Colonic mucosa (tissue), 4 donors: ENCODE data around the gene GPR42. TPM values are rescaled to one million over a fixed set of nuclear protein-coding genes. Genes with fewer than 3 reads are reported as not detected.

Experiments used
- DNase-seq: peaks from one replicate; pipeline ENCODE4 v3.0.0-alpha.2; 2020
- H3K27ac ChIP-seq: fragments of 200-600 bp; one replicate; pipeline ENCODE4 v1.8.0; 2021
- H3K27me3 ChIP-seq: fragments of 200-600 bp; one replicate; pipeline ENCODE4 v1.8.0; 2021
- H3K36me3 ChIP-seq: fragments of 200-600 bp; one replicate; pipeline ENCODE4 v1.8.0; 2021
- H3K4me1 ChIP-seq: fragments of 200-600 bp; one replicate; pipeline ENCODE4 v1.8.0; 2021; ENCODE audit warnings: mild to moderate bottlenecking
- H3K4me3 ChIP-seq: fragments of 200-600 bp; one replicate; pipeline ENCODE4 v1.8.0; 2021
- H3K9ac ChIP-seq, 2 donors: one replicate each; pipeline ENCODE4 v1.7.0; 2013; ENCODE audit warnings: control low read depth in 2 of 2, low read depth in 2 of 2, low read length in 2 of 2
- H3K9me3 ChIP-seq: fragments of 200-600 bp; one replicate; pipeline ENCODE4 v1.8.0; 2021
- intact Hi-C: fragments of 100-400 bp; cut with DNase I; formaldehyde crosslinking; loops from one replicate; pipeline ENCODE4 v1.14.1; 2022
- microRNA-seq: library from miRNA; unstranded; fragments of <30 nt; microRNA quantifications from one replicate; pipeline ENCODE4, GENCODE V29; 2019
- total RNA-seq, 2 donors: library from RNA; stranded (reverse); fragmentation: NEBNext Ultra II Directional in 1 of 2; extraction: Animal tissue kit (Norgen Biotek cat#: 25700) in 1 of 2; gene quantifications; one replicate each; pipeline ENCODE4 v1.2.1, GENCODE V29; 2021
- TF ChIP-seq, protein P1 (sequence below): fragments of 200-600 bp; IDR thresholded peaks from one replicate; pipeline ENCODE4 v1.8.0; 2022; ENCODE audit warnings: antibody characterized with exemption, mild to moderate bottlenecking
- donor health status: healthy.
- donor health status: DM: no; HTN: no; CAD: no.
- donor health status: DM: no; HTN: no; CAD: no.

The GPR42 gene
- total RNA-seq, 2 donors from 2014 or later = not detected

- no peak for DNase-seq
- Histone ChIP-seq H3K9me3 (no peaks in the 10 kb centered on the region), H3K36me3 (no peaks in the 10 kb centered on the region), H3K27me3 (no peaks in the 10 kb centered on the region), H3K4me3 (no peak overlapping the region), H3K27ac (no peak overlapping the region), H3K9ac (no peak overlapping the region), H3K4me1 (peaks cover 7% of the 10 kb centered on the region)
- intact Hi-C loops = no loop called here
- TF ChIP-seq, protein P1, sequence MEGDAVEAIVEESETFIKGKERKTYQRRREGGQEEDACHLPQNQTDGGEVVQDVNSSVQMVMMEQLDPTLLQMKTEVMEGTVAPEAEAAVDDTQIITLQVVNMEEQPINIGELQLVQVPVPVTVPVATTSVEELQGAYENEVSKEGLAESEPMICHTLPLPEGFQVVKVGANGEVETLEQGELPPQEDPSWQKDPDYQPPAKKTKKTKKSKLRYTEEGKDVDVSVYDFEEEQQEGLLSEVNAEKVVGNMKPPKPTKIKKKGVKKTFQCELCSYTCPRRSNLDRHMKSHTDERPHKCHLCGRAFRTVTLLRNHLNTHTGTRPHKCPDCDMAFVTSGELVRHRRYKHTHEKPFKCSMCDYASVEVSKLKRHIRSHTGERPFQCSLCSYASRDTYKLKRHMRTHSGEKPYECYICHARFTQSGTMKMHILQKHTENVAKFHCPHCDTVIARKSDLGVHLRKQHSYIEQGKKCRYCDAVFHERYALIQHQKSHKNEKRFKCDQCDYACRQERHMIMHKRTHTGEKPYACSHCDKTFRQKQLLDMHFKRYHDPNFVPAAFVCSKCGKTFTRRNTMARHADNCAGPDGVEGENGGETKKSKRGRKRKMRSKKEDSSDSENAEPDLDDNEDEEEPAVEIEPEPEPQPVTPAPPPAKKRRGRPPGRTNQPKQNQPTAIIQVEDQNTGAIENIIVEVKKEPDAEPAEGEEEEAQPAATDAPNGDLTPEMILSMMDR = no peak
Measured at GRCh38 chr19:35417278-35417677, 46.4 kb downstream of the GPR42 start.

DNA sequence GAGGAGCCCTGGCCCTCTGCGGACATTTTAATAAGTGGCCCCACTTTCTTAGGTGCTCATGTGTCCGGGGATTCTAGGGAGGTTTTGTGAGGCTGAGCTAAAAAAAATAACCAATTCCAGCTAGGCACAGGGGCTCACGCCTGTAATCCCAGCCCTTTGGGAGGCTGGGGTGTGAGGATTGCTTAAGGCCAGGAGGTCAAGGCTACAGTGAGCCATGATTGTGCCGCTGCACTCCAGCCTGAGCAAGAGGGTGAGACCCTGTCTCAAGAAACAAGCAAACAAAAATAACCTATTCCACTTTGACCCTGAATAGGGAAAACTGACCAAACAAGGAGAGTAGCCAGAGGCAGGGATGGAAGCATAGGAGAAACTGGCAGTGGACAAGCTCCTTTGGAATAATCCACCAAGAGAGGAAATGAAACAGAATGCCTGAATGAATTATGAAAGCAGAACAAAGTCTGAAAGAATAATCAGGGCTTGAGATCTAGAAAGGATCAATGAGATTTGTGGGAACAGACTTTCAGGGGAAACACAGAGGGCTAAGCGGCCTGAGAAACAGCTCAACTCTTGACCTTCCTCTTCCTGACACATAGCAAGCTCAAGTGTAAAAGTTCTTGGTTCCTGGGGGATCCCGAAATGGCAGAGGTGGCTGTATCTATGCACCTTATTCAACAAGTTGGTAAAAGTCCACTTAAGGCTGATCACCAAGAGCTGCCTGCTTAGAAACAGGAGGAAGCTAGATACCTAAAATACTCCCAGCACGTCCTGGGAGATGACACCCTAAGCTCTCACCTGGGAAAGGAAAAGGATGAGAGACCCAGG lies 47.1 kb downstream of the GPR42 start:
- Histone ChIP-seq H3K9ac (no peak overlapping the region), H3K27ac (no peak overlapping the region), H3K36me3 (no peaks in the 10 kb centered on the region), H3K9me3 (no peaks in the 10 kb centered on the region), H3K27me3 (no peaks in the 10 kb centered on the region), H3K4me1 (peaks cover 7% of the 10 kb centered on the region), H3K4me3 (no peak overlapping the region)
- intact Hi-C loops = no loop called here
- DNase-seq = no peak
- TF ChIP-seq, protein P1 = no peak

GRCh38 chr19:35419046-35419445 lies 48.2 kb downstream of the GPR42 start:
- H3K9ac ChIP-seq = no peak overlapping the region
- peaks cover 7% of the 10 kb centered on the region for H3K4me1 ChIP-seq
- DNase-seq = no peak
- H3K9me3 ChIP-seq = no peaks in the 10 kb centered on the region
- no peaks in the 10 kb centered on the region for H3K27me3 ChIP-seq
- no peak overlapping the region for H3K27ac ChIP-seq
- H3K36me3 ChIP-seq = no peaks in the 10 kb centered on the region
- TF ChIP-seq, protein P1 = no peak
- intact Hi-C loops = no loop called here
- no peak overlapping the region for H3K4me3 ChIP-seq

- Histone ChIP-seq H3K27me3 (no peaks in the 10 kb centered on the region), H3K9ac (no peak overlapping the region), H3K4me3 (no peak overlapping the region), H3K9me3 (no peaks in the 10 kb centered on the region), H3K27ac (no peak overlapping the region), H3K4me1 (peaks cover 7% of the 10 kb centered on the region), H3K36me3 (no peaks in the 10 kb centered on the region)
- intact Hi-C loops = loop anchor here (5.0 kb wide), 1 partner anchor 47 kb away; no protein-coding TSS in a partner anchor
- TF ChIP-seq, protein P1 = no peak
- DNase-seq = no peak
Measured at GRCh38 chr19:35419805-35420204, 48.9 kb downstream of the GPR42 start.

DNA sequence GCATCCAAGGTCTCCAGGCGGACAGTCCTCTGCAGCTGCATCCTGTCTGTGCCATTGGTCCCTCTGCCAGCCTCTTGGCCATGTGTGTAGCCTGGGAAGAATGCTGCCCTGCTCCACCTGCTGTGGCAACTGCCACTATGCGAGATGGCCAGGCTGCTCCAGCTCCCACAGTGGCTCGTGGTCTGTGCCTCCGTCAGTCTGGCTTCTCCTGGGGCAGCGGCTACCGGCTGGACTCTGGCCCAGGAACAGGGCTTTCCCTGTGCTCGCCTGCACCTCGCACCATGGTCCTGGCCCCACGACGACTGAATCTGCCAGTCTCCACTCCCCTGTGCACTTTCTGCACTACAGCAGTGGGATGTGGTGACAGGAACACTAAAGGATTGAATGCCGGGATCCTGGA lies 50.5 kb downstream of the GPR42 start:
- Histone ChIP-seq H3K4me1 (peaks cover 7% of the 10 kb centered on the region), H3K9ac (no peak overlapping the region), H3K36me3 (no peaks in the 10 kb centered on the region), H3K9me3 (no peaks in the 10 kb centered on the region), H3K4me3 (no peak overlapping the region), H3K27me3 (no peaks in the 10 kb centered on the region), H3K27ac (no peak overlapping the region)
- no peak for DNase-seq
- intact Hi-C loops = loop anchor here (5.0 kb wide), 1 partner anchor 46 kb away; no protein-coding TSS in a partner anchor
- TF ChIP-seq, protein P1 = no peak

Small RNA genes within 50 kb of the gene (microRNA-seq; reads per million reads assigned to microRNA genes)
- gene MIR5196 = not detected

Other genes with a start within 250 kb of the GPR42 start
- gene LGI4, start 236.0 kb upstream of the GPR42 start, total RNA-seq = 10 to 100 TPM in 1 of 2 donors, 1 to 10 TPM in 1; 5.8 to 10.2 TPM
- 10 to 100 TPM in 1 of 2 donors, 1 to 10 TPM in 1; 8.8 to 15.1 TPM for gene FXYD1, start 232.2 kb upstream of the GPR42 start, total RNA-seq
- under 1 TPM; 0.47 to 0.61 TPM for gene FXYD7, start 227.8 kb upstream of the GPR42 start, total RNA-seq
- gene FXYD5, start 216.3 kb upstream of the GPR42 start, total RNA-seq = 10 to 100 TPM; 20.3 to 23.6 TPM
- not detected for gene FAM187B, start 142.3 kb upstream of the GPR42 start, total RNA-seq
- gene LSR, start 122.1 kb upstream of the GPR42 start, total RNA-seq = 100 to 1,000 TPM; 252 TPM
- gene USF2, start 102.1 kb upstream of the GPR42 start, total RNA-seq = 100 to 1,000 TPM in 1 of 2 donors, 10 to 100 TPM in 1; 86.5 to 108 TPM
- not detected for gene HAMP, start 88.5 kb upstream of the GPR42 start, total RNA-seq
- gene MAG, start 78.9 kb upstream of the GPR42 start, total RNA-seq = not detected
- gene CD22, start 41.9 kb upstream of the GPR42 start, total RNA-seq = 1 to 10 TPM; 1.6 to 3.0 TPM
- gene FFAR1, start 23.2 kb upstream of the GPR42 start, total RNA-seq = not detected
- gene FFAR3, start 12.6 kb upstream of the GPR42 start, total RNA-seq = under 1 TPM in 1 of 2 donors, not detected in 1; 0.27 TPM
- gene FFAR2, start 77.2 kb downstream of the GPR42 start, total RNA-seq = under 1 TPM; 0.22 to 0.82 TPM
- gene KRTDAP, start 119.4 kb downstream of the GPR42 start, total RNA-seq = not detected
- 10 to 100 TPM; 12.8 to 14.6 TPM for gene DMKN, start 142.6 kb downstream of the GPR42 start, total RNA-seq
- gene SBSN, start 157.2 kb downstream of the GPR42 start, total RNA-seq = not detected
- gene GAPDHS, start 162.4 kb downstream of the GPR42 start, total RNA-seq = not detected
- 100 to 1,000 TPM in 1 of 2 donors, 10 to 100 TPM in 1; 49.6 to 114 TPM for gene TMEM147, start 174.6 kb downstream of the GPR42 start, total RNA-seq
- gene ATP4A, start 192.6 kb downstream of the GPR42 start, total RNA-seq = not detected
- not detected for gene PMIS2, start 215.1 kb downstream of the GPR42 start, total RNA-seq
- 10 to 100 TPM in 1 of 2 donors, 1 to 10 TPM in 1; 5.0 to 17.0 TPM for gene HAUS5, start 241.7 kb downstream of the GPR42 start, total RNA-seq